HG03432 (cell line): Measurements from ENCODE around the gene PRKD3.
A peak's percentile ranks its signal among the peaks of the same experiment; 100 is the strongest.

Experiments
- ATAC-seq: cut with Tn5 transposase; IDR thresholded peaks from one replicate; pipeline ENCODE4 v1.9.1; 2021; ENCODE audit warnings: mild to moderate bottlenecking, moderate library complexity; ENCODE audit not compliant: unreplicated experiment

PRKD3 gene

DNA sequence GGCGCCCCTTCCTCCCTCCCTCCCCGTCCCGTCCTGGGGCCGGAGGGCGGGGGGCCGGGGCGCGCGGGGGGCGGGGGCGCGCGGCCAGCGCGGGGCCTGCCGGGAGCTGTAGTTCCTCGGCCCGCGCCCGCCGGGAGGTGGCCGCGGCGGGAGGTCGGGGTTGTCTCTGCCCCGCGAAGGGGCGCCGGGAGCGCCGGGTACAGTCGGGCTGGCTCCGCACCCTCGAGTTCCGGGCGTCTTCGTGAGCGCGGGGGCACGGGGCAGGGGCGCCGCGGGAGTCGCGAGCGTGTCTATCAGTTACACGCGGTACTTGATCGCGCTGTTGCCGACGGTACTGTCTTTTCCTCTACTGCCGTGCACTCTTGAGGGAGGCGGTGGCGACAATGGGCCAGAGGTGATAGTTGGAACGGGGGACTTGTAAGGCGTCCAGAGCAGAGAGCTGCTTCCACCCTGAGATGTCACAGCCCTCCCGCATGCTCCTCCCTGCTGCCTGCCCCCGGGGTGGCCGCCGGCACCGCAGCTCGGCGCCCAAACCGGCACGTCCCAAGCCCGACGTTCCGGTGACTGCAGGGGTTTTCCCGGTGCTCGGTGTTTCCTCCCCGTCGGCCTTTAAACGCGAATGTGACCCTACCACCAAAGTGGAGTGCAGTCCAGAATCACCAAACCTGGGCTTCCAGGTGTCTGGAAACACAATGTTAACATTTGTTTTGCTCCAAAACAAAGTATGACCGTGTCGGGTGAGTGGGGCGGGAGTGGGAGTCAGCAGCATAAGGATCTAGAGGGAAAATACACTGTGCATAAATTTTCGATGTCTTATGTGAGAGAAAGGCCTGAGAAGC lies at the start of gene PRKD3:
Gene PRKD3 (minus strand): TSS at position 48 of the 839 bp plus-strand sequence. CDS start 8,309 bp downstream, outside the sequence.
- ATAC-seq, result peak; percentile 82

DNA sequence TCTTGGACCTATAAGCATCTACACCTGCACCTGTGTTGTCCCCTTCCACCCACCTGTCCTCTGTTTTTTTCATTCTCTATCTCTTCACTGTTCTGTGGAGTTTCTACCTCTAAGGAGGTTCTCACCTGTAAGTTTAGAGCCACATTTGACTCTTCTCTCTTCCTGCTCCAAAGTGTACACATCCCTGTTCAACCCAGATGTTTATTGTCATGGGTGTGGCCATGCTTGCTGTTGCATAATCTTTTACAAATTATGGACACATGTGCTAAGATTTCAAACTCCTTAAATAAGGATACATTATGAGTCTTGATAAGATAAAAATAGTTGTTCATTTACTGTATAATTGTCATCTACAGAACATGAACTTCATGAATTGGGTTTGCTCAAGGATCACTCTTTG lies 47.4 kb upstream of the PRKD3 start:
- no peak for ATAC-seq

- ATAC-seq, result no peak
These were observed 46.0 kb upstream of the PRKD3 start for GRCh38 chr2:37370666-37371065.

- no peak for ATAC-seq
These were observed 43.4 kb upstream of the PRKD3 start for GRCh38 chr2:37367984-37368383.

DNA sequence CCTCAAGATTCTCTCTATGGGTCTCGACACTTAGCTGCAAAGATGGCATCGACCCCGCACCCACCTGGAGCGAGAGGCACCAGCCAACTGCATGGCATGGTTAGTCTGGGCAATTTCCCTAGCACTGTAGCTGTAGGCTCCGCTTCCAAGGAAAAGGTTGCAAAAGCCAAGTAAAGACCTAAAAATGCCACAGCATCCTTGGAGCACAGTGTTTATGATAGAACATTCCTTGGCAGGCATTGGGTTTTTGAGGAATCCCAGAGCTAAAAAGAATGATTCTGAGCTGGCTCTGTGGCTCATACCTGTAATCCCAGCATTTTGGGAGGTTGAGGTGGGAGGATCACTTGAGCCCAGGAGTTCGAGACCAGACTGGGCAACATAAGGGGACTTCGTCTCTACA lies 42.7 kb upstream of the PRKD3 start:
- ATAC-seq, result no peak

DNA sequence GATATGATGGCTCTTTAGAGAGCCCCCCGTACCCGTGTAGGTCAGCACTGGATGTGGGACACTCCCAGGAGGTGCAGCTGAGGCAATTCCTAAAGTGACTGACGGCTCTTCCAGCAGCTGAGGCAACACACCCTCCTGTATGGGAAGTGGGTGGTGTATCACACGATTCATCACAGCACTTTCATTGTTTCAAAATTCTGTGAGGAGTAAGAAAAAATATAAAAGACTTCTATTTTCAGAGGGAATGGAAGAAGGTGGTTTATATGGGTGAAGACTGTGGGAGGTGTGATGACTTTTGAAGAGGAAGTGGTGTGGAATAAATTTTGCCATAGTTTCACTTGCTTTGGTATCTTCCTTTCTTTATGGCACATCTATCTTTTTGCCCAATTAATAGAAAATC lies 42.1 kb upstream of the PRKD3 start:
- no peak for ATAC-seq

DNA sequence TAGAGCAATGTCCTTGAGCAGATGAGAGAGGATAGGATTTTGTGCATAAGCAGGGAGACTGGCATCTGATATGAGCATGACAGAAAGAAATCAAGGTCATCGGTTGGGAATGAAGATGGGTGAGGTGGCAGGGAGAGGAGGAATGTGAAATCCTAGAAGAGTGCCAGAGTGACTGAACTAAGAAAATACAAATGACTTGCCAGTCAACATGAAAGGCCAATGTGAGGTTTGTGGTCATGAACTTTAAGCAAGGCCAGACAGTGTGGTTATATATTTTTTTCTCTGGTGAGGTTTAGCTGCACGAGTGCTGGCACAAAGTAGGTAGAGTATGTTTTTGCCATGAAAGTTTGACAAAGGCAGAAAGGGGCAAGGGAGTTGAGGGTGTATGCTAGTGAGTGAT lies 41.0 kb upstream of the PRKD3 start:
- peak; percentile 76 for ATAC-seq

DNA sequence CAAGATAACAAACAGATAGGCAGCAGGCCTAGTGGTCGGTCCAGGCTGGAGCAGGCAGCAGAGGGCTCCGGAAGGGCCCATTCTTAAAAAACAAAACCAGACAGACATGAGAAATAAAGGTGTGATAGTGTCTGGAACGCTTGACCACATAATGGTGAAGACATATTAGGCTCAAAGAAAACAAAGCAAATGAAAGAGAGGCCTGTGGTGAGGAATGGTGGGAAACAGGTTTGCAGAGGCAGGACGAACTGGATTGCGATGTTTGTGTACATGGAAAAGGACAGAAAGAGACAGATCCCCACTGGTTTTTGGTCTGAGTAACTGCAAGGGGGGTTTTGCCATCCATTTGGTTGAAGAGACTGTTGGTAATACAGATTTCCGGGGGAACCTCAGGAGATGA lies 39.7 kb upstream of the PRKD3 start:
- no peak for ATAC-seq

DNA sequence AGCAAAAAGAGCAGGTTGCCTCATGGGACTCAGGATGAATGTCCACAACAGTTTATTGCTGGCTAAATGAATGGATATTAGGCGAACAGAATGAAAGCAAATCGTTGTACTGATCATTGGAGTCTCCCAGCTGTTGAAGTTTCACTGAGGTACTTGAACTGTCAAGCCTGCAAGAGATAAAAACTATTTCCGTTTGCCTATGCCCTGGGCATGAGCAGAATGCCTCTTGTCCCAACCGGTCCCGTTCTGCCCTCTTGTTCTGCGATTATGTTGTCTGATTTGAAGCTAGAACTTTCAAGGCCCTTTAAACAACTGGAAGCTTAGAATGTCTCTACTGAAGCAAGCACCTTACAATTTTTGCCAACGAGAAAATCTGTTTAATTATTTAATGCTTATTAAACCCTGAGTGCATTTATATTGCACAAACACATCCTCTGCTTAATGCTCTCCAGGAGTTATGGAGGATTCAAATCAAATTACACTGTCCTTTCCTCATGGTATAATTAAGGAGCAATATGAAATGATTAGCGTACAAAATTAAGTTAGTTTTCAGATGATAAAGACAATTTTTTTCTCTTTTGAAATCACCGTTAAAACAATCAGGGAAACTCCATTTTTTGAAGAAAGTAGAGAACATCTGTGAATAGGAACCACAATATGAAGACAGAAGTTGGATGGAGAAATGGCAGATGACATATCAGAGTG lies 37.5 kb upstream of the PRKD3 start:
- no peak for ATAC-seq

- ATAC-seq, result no peak
These were observed 36.7 kb upstream of the PRKD3 start for GRCh38 chr2:37361216-37361815.

- ATAC-seq, result no peak
These were observed 33.8 kb upstream of the PRKD3 start for GRCh38 chr2:37358466-37358865.

GRCh38 chr2:37357530-37357929 lies 32.9 kb upstream of the PRKD3 start:
- no peak for ATAC-seq

GRCh38 chr2:37357069-37357468 lies 32.4 kb upstream of the PRKD3 start:
- no peak for ATAC-seq

DNA sequence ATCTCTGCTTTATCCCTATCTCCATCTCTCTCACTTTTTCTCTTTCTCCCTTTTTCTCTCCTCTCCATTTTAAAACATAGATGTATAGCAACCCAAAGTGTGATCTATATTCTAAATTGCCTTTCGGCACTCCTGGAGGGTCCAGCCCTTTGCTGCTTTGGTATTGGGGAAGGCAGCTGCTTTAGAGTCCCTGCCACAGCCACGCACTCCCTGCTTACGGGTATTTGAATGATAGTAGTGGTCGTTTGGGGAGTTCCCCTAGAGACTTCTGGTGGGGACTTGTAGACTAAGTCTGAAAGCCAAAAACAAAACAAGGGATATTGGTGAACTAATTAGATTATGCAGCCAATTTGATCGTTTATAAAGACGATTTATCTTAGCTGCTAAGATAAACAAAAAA lies 31.7 kb upstream of the PRKD3 start:
- ATAC-seq, result no peak

GRCh38 chr2:37355735-37356134 lies 31.1 kb upstream of the PRKD3 start:
- ATAC-seq, result no peak

DNA sequence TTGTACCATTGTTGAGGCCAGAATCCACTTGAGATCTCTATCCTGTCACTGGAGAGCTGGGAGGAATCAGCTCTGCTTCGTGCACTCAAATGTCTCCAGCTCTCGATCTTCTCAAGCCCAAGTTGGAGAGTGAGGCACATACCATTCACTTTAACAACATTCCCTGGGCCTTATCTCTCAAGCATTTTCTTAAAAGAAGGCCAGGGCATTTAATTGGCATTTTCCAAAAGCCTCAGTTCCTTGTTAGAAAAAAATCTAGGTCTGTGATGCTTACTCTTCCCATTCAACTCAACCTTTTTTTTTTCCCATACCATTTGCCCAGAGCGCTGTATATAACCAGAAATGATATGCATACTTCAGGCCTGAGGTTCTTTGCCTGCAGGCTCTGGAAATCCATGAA lies 29.9 kb upstream of the PRKD3 start:
- no peak for ATAC-seq

DNA sequence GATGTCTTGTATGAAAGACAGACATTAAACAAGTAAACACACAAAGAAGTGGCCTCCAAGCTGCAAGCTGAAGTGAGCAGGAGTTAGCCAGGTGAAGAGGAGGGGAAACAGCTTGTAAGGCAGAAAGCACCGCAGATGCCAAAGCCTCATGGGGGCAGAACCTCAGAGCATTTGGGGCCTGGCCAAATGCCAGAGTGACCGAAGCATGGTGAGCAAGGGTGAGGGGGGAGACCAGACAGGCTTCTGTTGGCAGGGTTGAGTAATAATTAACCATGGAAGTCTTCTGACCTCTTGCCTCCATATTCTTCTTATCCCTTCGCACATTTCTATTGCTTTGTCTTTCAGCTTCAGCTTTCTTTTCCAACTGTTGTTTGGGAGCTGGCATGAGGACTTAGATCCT lies 25.4 kb upstream of the PRKD3 start:
- peak; percentile 82 for ATAC-seq

DNA sequence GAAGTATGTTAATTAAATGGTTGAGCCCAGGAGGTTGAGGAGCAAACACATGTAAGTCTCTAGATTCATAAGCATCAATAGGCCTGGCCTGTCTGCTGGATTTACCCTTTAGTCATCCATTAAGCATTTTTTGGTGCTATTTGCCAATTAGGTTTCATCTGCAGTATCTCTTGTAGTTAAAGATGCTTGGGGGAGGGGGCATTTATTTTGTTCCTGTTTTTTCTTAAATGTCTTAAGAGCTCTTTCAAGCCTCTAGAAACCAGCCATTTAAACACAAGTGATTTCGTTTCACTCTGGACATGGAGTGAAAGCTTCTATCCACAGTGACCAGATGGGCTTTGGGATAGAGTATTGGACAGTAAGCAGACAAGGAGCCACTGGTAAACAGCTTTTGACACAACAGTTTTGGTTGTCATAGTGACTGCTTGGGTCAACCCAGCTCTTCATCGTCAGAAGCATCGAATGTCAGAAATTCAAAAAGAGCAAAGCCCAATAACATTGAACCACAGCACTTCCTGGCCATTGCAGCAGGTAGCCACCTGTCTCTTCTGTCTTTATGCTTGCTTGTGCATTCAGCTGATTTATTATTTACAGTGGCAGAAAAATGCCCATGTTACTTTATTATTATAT lies 24.7 kb upstream of the PRKD3 start:
- ATAC-seq, result no peak

GRCh38 chr2:37348155-37348554 lies 23.5 kb upstream of the PRKD3 start:
- no peak for ATAC-seq

GRCh38 chr2:37344453-37345361 lies 20.1 kb upstream of the PRKD3 start, which contains the start of gene QPCT:
QPCT (plus strand) TSS chr2:37344630; CDS start chr2:37344732, 102 bp downstream.
- peak; percentile 62 for ATAC-seq
